Activated CD8-positive, alpha-beta T cell treated with anti-CD3 and anti-CD28 coated beads, Interleukin-2, amount 10 ng/mL, durations not matched to agents 7 days and 5 days (primary cell): ENCODE measurements around the gene PAMR1. TPM values are rescaled to one million over a fixed set of nuclear protein-coding genes. Genes with fewer than 3 reads are reported as not detected.
A peak's percentile ranks its signal among the peaks of the same experiment; 100 is the strongest.

Source experiments
- ATAC-seq: fragments of 150-1000 bp; cut with Tn5 transposase; one replicate; pipeline ENCODE4 v1.10.0; 2021; ENCODE audit warnings: moderate library complexity
- CTCF ChIA-PET: fragments of 350-600 bp; sonication (Branson Sonifier 250); formaldehyde crosslinking; loops from one replicate; lab custom pipeline; 2021; ENCODE audit warnings: antibody characterized with exemption; lab: Charles Lee
- POLR2A ChIA-PET: fragments of 350-600 bp; sonication (Branson Sonifier 250); formaldehyde crosslinking; loops from one replicate; lab custom pipeline; 2021; ENCODE audit warnings: antibody characterized with exemption; lab: Charles Lee
- DNase-seq: peaks from one replicate; pipeline ENCODE4 v3.0.0-alpha.2; 2020
- H3K27ac Mint-ChIP-seq: one replicate; pipeline ENCODE4 v1.8.0; 2021; ENCODE audit warnings: mild to moderate bottlenecking, mixed read lengths
- H3K27me3 Mint-ChIP-seq: one replicate; pipeline ENCODE4 v1.8.0; 2021; ENCODE audit warnings: low read depth, mixed read lengths
- H3K36me3 Mint-ChIP-seq: one replicate; pipeline ENCODE4 v1.8.0; 2021; ENCODE audit warnings: low read depth, mixed read lengths
- H3K4me1 Mint-ChIP-seq: one replicate; pipeline ENCODE4 v1.8.0; 2021; ENCODE audit warnings: low read depth, mixed read lengths
- H3K4me3 Mint-ChIP-seq: one replicate; pipeline ENCODE4 v1.8.0; 2021; ENCODE audit warnings: mild to moderate bottlenecking, mixed read lengths
- H3K9me3 Mint-ChIP-seq: one replicate; pipeline ENCODE4 v1.8.0; 2022; ENCODE audit warnings: mixed read lengths; ENCODE audit not compliant: insufficient read depth
- total RNA-seq, 2 experiments: library from RNA; stranded (reverse); gene quantifications; one replicate each; pipeline ENCODE4 v1.2.3, GENCODE V29; 2021

The PAMR1 gene
- total RNA-seq, result not detected

- DNase-seq (peak; percentile 20), ATAC-seq (no peak)
- Mint-ChIP-seq H3K9me3 (no peaks in the 10 kb centered on the region), H3K36me3 (no peaks in the 10 kb centered on the region), H3K27me3 (peaks cover 51% of the 10 kb centered on the region), H3K4me3 (no peak within 1 kb of the TSS), H3K27ac (no peak within 1 kb of the TSS), H3K4me1 (no peaks in the 10 kb centered on the region)
- POLR2A ChIA-PET, result interaction anchor here (1.6 kb wide), 1 partner anchor 21 kb away, joined by 5 read pairs; no protein-coding TSS in a partner anchor
- CTCF ChIA-PET, result no interaction called here
Observed at GRCh38 chr11:35525501-35526175, at the start of gene PAMR1. TSS of gene PAMR1 (minus strand) at chr11:35525616. CDS start at chr11:35525585, 31 bp downstream.

DNA sequence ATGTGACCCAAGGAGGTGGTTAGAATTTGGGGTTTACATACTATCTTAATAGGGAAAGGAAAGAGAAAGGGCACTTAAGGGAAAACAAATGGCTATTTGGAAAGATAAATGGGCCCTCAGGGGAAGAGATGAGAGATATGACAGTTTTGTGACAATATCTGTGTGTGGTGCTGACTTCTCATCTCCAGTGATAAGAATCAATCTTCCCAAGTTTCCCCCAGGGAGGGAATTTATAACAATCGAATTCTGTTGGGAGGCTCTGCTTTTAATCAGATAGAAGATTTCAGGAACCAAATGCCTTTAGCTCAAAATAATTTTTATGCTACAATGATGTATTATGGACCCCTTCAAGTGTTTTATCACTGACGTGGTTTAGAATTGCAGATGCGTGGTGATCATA is 46.3 kb upstream of the PAMR1 start:
- ChIA-PET POLR2A (no interaction called here), CTCF (no interaction called here)
- H3K4me3 Mint-ChIP-seq, result no peak overlapping the region
- H3K9me3 Mint-ChIP-seq, result peaks cover 4% of the 10 kb centered on the region
- DNase-seq, result no peak
- ATAC-seq, result no peak
- peaks cover 12% of the 10 kb centered on the region for H3K27me3 Mint-ChIP-seq
- H3K27ac Mint-ChIP-seq, result no peak overlapping the region
- no peaks in the 10 kb centered on the region for H3K36me3 Mint-ChIP-seq
- H3K4me1 Mint-ChIP-seq, result no peaks in the 10 kb centered on the region

GRCh38 chr11:35567737-35568465 is 42.5 kb upstream of the PAMR1 start:
- Mint-ChIP-seq H3K27me3 (peaks cover 18% of the 10 kb centered on the region), H3K9me3 (peaks cover 4% of the 10 kb centered on the region), H3K4me1 (no peaks in the 10 kb centered on the region), H3K4me3 (no peak overlapping the region), H3K27ac (no peak overlapping the region), H3K36me3 (no peaks in the 10 kb centered on the region)
- ChIA-PET CTCF (no interaction called here), POLR2A (no interaction called here)
- no peak for ATAC-seq
- DNase-seq, result no peak

DNA sequence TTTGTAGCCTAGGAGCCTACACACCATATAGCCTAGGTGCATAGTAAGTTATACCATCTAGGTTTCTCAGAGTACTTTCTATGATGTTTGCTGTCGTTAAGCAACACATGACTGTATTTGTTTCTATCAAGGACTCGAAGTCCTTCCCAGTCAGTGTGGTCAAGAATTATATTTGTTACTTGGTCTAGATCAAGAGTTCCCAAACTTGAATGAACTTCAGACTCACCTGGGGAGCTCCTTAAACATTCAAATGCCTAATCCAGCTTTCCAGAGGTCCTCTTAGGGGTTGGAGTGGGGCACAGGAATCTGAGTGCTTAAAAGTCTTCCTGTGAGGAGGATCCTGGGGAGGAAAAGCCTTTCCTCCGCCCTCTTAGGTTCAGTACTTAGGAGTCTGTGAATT is 41.5 kb upstream of the PAMR1 start:
- H3K9me3 Mint-ChIP-seq, result peaks cover 4% of the 10 kb centered on the region

DNA sequence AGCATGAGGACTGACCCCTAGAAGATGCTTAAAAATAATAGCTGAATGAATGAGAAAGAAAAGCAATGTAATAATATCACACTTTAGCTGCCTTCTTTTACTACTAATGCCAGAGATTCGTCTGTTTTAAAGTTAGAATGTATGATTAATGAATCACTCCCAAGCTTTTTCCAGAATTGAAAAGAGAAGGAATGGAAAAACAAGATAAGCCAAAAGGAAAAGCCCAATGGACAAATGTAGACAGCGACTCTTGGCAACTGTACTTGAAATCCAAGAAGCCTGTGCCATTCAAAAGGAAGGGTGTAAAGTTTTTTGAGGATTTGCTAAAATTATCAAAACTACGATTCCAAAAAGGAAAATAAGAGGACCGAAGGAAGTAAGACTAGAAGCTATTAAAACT is 40.8 kb upstream of the PAMR1 start:
- peaks cover 19% of the 10 kb centered on the region for H3K27me3 Mint-ChIP-seq
- DNase-seq (no peak), ATAC-seq (no peak)
- no peaks in the 10 kb centered on the region for H3K36me3 Mint-ChIP-seq
- no peak overlapping the region for H3K27ac Mint-ChIP-seq
- no peaks in the 10 kb centered on the region for H3K4me1 Mint-ChIP-seq
- H3K9me3 Mint-ChIP-seq, result peaks cover 4% of the 10 kb centered on the region
- H3K4me3 Mint-ChIP-seq, result no peak overlapping the region
- ChIA-PET CTCF (no interaction called here), POLR2A (interaction anchor here (0.6 kb wide), 1 partner anchor 324 kb away, joined by 3 read pairs; no protein-coding TSS in a partner anchor)

More for the DNA sequence above, 41.5 kb upstream of the PAMR1 start:
- no peak overlapping the region for H3K27ac Mint-ChIP-seq
- POLR2A ChIA-PET, result interaction anchor here (0.6 kb wide), 1 partner anchor 323 kb away, joined by 3 read pairs; no protein-coding TSS in a partner anchor
- H3K36me3 Mint-ChIP-seq, result no peaks in the 10 kb centered on the region
- DNase-seq, result no peak
- H3K4me1 Mint-ChIP-seq, result no peaks in the 10 kb centered on the region
- CTCF ChIA-PET, result no interaction called here
- no peak overlapping the region for H3K4me3 Mint-ChIP-seq
- no peak for ATAC-seq
- peaks cover 19% of the 10 kb centered on the region for H3K27me3 Mint-ChIP-seq

- POLR2A ChIA-PET, result no interaction called here
- Mint-ChIP-seq H3K36me3 (no peaks in the 10 kb centered on the region), H3K27me3 (peaks cover 29% of the 10 kb centered on the region), H3K4me1 (no peaks in the 10 kb centered on the region), H3K4me3 (no peak overlapping the region), H3K27ac (no peak overlapping the region), H3K9me3 (no peaks in the 10 kb centered on the region)
- CTCF ChIA-PET, result no interaction called here
- ATAC-seq, result no peak
- DNase-seq, result no peak
Observed at GRCh38 chr11:35564245-35564595, 38.8 kb upstream of the PAMR1 start.

DNA sequence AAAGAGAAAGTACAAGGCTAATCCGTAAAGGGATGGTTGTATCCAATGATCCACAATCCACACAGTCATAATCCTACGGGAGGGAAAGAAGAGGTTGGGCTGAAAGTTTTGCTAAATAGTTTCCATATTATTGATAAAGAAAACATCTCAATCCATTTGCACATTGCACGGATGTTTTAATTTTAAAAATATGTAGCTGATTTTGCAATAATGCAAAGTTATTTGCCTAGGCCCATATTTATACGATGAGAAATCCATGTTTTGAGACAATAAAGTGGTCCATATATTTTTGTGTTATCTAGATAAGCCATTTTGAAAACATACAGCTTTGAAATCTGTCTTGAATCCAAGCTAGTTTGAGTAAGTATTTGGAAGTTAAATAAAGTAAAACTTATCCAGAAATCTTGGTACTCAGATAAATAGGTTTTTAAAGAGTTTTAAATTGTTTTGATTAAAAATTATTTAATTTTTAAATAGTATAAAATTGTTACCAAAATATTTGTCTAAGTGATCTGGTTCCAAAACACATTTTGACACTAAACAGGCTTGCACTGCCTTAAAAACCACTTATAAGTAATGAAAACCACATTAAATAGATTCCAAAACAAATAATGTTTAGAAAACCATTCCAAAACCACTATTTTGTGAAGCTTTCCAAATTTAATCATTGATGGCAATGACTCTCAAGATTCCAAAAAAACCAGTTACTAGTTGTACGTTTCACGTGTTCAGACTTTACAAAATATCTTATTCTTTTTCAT is 38.2 kb upstream of the PAMR1 start:
- no peak for DNase-seq
- Mint-ChIP-seq H3K27me3 (peaks cover 29% of the 10 kb centered on the region), H3K9me3 (no peaks in the 10 kb centered on the region), H3K36me3 (no peaks in the 10 kb centered on the region), H3K27ac (no peak overlapping the region), H3K4me3 (no peak overlapping the region), H3K4me1 (no peaks in the 10 kb centered on the region)
- ChIA-PET CTCF (no interaction called here), POLR2A (no interaction called here)
- no peak for ATAC-seq

DNA sequence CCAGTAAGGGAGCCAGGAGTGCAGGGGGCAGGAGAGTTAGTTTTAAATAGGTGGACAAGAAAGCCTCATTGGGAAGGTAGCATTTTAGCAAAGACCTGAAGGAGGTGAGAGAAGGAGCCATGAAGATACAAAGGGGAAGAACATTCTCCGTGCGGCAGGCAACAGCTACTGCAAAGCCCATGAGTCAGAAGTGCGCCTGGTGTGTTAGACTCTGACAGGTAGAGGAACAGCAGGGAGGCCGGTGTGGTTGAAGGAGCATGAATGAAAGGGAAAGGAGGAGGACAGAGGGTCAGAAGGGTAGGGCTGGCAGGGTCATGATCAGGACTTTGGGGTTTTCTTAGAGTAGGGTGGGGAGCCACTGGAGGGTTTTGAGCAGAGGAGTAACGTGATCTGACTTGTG is 34.5 kb upstream of the PAMR1 start:
- CTCF ChIA-PET, result interaction anchor here (0.9 kb wide), 1 partner anchor 168 kb away, joined by 3 read pairs; no protein-coding TSS in a partner anchor
- no peak overlapping the region for H3K4me3 Mint-ChIP-seq
- POLR2A ChIA-PET, result no interaction called here
- no peaks in the 10 kb centered on the region for H3K4me1 Mint-ChIP-seq
- peaks cover 24% of the 10 kb centered on the region for H3K27me3 Mint-ChIP-seq
- H3K27ac Mint-ChIP-seq, result no peak overlapping the region
- no peaks in the 10 kb centered on the region for H3K9me3 Mint-ChIP-seq
- no peaks in the 10 kb centered on the region for H3K36me3 Mint-ChIP-seq
- DNase-seq (no peak), ATAC-seq (no peak)

DNA sequence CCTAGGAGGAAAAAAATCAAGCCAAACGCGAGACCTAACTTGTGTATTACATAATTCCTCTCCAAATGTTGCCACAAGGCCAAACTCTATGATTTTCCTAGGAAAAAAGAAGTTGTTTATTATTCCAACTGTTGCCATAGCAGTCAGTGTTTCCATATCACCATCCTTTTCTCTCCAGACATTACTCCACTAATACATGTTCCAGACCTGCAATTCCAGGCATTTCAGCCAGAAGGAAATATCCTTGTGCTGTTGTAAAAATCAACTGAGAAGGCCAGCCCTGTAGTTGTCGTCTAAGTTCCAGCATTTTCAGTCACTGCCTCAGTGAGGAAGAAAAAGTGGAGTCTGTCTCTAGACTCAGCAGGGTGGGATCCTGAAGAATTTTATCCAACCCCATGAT is 33.1 kb upstream of the PAMR1 start:
- H3K4me3 Mint-ChIP-seq, result no peak overlapping the region
- ChIA-PET CTCF (no interaction called here), POLR2A (no interaction called here)
- no peak overlapping the region for H3K27ac Mint-ChIP-seq
- ATAC-seq (no peak), DNase-seq (no peak)
- no peaks in the 10 kb centered on the region for H3K9me3 Mint-ChIP-seq
- H3K27me3 Mint-ChIP-seq, result peaks cover 25% of the 10 kb centered on the region
- H3K4me1 Mint-ChIP-seq, result no peaks in the 10 kb centered on the region
- no peaks in the 10 kb centered on the region for H3K36me3 Mint-ChIP-seq

- DNase-seq (no peak), ATAC-seq (no peak)
- POLR2A ChIA-PET, result no interaction called here
- no peak overlapping the region for H3K27ac Mint-ChIP-seq
- CTCF ChIA-PET, result no interaction called here
- peaks cover 19% of the 10 kb centered on the region for H3K27me3 Mint-ChIP-seq
- H3K9me3 Mint-ChIP-seq, result no peaks in the 10 kb centered on the region
- no peaks in the 10 kb centered on the region for H3K36me3 Mint-ChIP-seq
- H3K4me3 Mint-ChIP-seq, result no peak overlapping the region
- no peaks in the 10 kb centered on the region for H3K4me1 Mint-ChIP-seq
Observed at GRCh38 chr11:35555488-35555887, 30.1 kb upstream of the PAMR1 start.

DNA sequence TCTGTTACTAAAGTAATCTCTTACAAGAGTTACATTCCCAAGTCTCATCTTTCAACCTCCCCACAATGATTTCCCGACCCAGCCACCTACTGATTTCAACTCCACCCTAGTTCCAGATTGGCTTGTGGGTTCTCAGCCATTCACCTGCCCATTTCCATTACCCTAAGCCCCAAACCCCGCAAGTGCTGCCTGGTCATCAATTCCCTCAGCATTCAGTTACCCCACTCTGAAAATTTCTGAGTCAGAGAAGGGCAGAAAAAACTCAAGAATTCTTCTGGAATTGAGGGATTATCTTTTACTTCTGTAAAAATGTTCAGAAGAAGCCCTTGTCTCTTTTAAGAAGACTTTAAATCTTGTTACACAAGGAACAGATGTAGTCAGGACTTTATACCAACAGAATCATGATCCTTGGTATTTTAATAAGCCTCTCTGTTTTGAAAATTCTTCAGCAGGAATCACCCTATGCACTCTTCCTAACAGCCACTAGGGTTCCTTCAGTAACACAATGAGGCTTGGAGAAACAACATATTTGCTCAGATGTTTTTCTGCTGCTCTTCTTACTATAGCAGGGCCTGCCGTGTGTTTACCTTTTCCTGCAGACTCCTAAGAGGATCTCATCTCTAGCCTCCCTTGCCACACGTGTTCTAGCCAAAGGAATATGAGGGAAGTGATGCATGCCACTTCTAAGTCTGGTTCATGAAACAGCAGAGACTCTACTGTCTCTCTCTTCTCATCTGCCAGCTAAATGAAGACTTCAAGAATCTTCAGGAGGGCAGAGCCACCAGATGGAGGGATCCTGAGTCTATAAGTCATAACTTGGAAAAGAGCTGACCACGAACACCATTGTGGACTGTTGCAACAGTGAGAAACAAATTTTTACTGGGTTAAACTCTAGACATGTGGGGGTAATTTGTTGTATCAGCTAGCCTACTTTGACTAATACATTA is 29.3 kb upstream of the PAMR1 start:
- Mint-ChIP-seq H3K4me3 (no peak overlapping the region), H3K9me3 (no peaks in the 10 kb centered on the region), H3K36me3 (no peaks in the 10 kb centered on the region), H3K4me1 (no peaks in the 10 kb centered on the region), H3K27ac (no peak overlapping the region), H3K27me3 (peaks cover 15% of the 10 kb centered on the region)
- ATAC-seq, result no peak
- POLR2A ChIA-PET, result no interaction called here
- CTCF ChIA-PET, result no interaction called here
- DNase-seq, result no peak
